HepG2 (cell line): ENCODE results near the gene COASY. TPM values are rescaled to one million over a fixed set of nuclear protein-coding genes. Genes with fewer than 3 reads are reported as not detected.

ENCODE experiments used
- GABPA ChIP-seq, 2 experiments: IDR thresholded peaks; 2 replicates each; pipeline ENCODE4 v1.6.1; 2011 to 2016; ENCODE audit warnings: low read depth in 2 of 2, low read length in 1 of 2, missing biosample characterization in 1 of 2, missing genetic modification characterization in 1 of 2
- HES4 ChIP-seq: sonication (generic); formaldehyde crosslinking; IDR thresholded peaks from 2 replicates; pipeline ENCODE4 v1.9.0; 2021; ENCODE audit warnings: mild to moderate bottlenecking, missing genetic modification reagents, borderline replicate concordance
- HHEX ChIP-seq: IDR thresholded peaks from 2 replicates; pipeline ENCODE4 v1.6.1; 2016; ENCODE audit warnings: control low read depth
- HOXA7 ChIP-seq: sonication (generic); formaldehyde crosslinking; IDR thresholded peaks from 2 replicates; pipeline ENCODE4 v1.8.1; 2022; ENCODE audit warnings: mild to moderate bottlenecking, missing genetic modification reagents, moderate library complexity
- IKZF1 ChIP-seq: fragments of 450-650 bp; IDR thresholded peaks from 2 replicates; pipeline ENCODE4 v1.7.1; 2016
- KLF6 ChIP-seq: IDR thresholded peaks from 2 replicates; pipeline ENCODE4 v1.8.0; 2016; ENCODE audit warnings: missing biosample characterization, missing genetic modification reagents
- MED13 ChIP-seq: sonication (generic); formaldehyde crosslinking; IDR thresholded peaks from 2 replicates; pipeline ENCODE4 v1.5.0; 2020; ENCODE audit warnings: missing genetic modification reagents
- NCOA1 ChIP-seq: sonication (generic); formaldehyde crosslinking; IDR thresholded peaks from 2 replicates; pipeline ENCODE4 v1.9.0; 2021; ENCODE audit warnings: missing genetic modification reagents
- NFE2L2 ChIP-seq: fragments of 150-350 bp; IDR thresholded peaks from 2 replicates; pipeline ENCODE4 v1.6.1; 2014; ENCODE audit warnings: low read length
- NFIC ChIP-seq: IDR thresholded peaks from 2 replicates; pipeline ENCODE4 v1.6.1; 2012; ENCODE audit warnings: mild to moderate bottlenecking, low read length, inconsistent platforms
- NR2F2 ChIP-seq: IDR thresholded peaks from 2 replicates; pipeline ENCODE4 v1.6.1; 2012; ENCODE audit warnings: low read depth, inconsistent platforms, borderline replicate concordance
- RBFOX2 ChIP-seq: fragments of 200-400 bp; formaldehyde crosslinking; IDR thresholded peaks from 2 replicates; pipeline ENCODE4 v1.6.1; 2017; ENCODE audit warnings: low read depth, mild to moderate bottlenecking, low read length
- SP2 ChIP-seq: sonication (generic); formaldehyde crosslinking; IDR thresholded peaks from 2 replicates; pipeline ENCODE4 v1.5.1; 2020; ENCODE audit warnings: mild to moderate bottlenecking, missing genetic modification reagents
- TRIM24 ChIP-seq: sonication (generic); formaldehyde crosslinking; IDR thresholded peaks from 2 replicates; pipeline ENCODE4 v1.8.0; 2022; ENCODE audit warnings: mild to moderate bottlenecking, missing genetic modification reagents
- WIZ ChIP-seq: sonication (generic); formaldehyde crosslinking; IDR thresholded peaks from 2 replicates; pipeline ENCODE4 v1.5.1; 2020; ENCODE audit warnings: mild to moderate bottlenecking, missing genetic modification reagents
- ZBTB34 ChIP-seq: sonication (generic); formaldehyde crosslinking; IDR thresholded peaks from 2 replicates; pipeline ENCODE4 v1.8.0; 2022; ENCODE audit warnings: mild to moderate bottlenecking, missing genetic modification reagents
- ZBTB42 ChIP-seq: sonication (generic); formaldehyde crosslinking; IDR thresholded peaks from 2 replicates; pipeline ENCODE4 v1.5.0; 2020; ENCODE audit warnings: mild to moderate bottlenecking, missing genetic modification reagents
- ZNF264 ChIP-seq: sonication (generic); formaldehyde crosslinking; IDR thresholded peaks from 2 replicates; pipeline ENCODE4 v1.4.0; 2020; ENCODE audit warnings: missing genetic modification reagents
- ZNF484 ChIP-seq: sonication (generic); formaldehyde crosslinking; IDR thresholded peaks from 2 replicates; pipeline ENCODE4 v1.5.1; 2020; ENCODE audit warnings: mild to moderate bottlenecking, low read depth, missing genetic modification reagents, borderline replicate concordance
- ZNF619 ChIP-seq: sonication (generic); formaldehyde crosslinking; IDR thresholded peaks from 2 replicates; pipeline ENCODE4 v1.4.0; 2020; ENCODE audit warnings: mild to moderate bottlenecking, missing genetic modification reagents
- ZNF781 ChIP-seq: sonication (generic); formaldehyde crosslinking; IDR thresholded peaks from 2 replicates; pipeline ENCODE4 v1.5.1; 2020; ENCODE audit warnings: borderline replicate concordance, mild to moderate bottlenecking, missing genetic modification reagents; ENCODE audit errors: not compliant biosample characterization
- polyA plus RNA-seq, 8 experiments: library from polyadenylated mRNA; depleted of rRNA in 3 of 8; stranded (reverse) in 7 of 8; unstranded in 1 of 8; fragments of >200 nt; fragmentation: Illumina TruSeq in 4 of 8; extraction: Trizol in 4 of 8; gene quantifications; 2 replicates each; pipeline versions ENCODE4 v1.2.1 to v1.2.3, GENCODE V29; 2011 to 2016; ENCODE audit warnings: low read depth in 4 of 8, missing spikeins in 1 of 8, mixed read lengths in 1 of 8; ENCODE audit not compliant: insufficient read depth in 1 of 8
- total RNA-seq, 5 experiments: library from RNA; depleted of rRNA; stranded (reverse); fragments of >200 nt; fragmentation: Illumina TruSeq; extraction: Trizol; gene quantifications; 2 replicates each; pipeline ENCODE4 v1.2.3, GENCODE V29; 2016; ENCODE audit warnings: low read depth in 1 of 5
- TF ChIP-seq, protein P1 (sequence below): IDR thresholded peaks from 2 replicates; pipeline ENCODE4 v1.6.1; 2016; ENCODE audit warnings: missing compliant biosample characterization, missing genetic modification reagents, borderline replicate concordance
- TF ChIP-seq, protein P2 (sequence below): IDR thresholded peaks from 2 replicates; pipeline ENCODE4 v1.6.1; 2016; ENCODE audit warnings: missing genetic modification reagents, missing compliant biosample characterization
- TF ChIP-seq, protein P3 (sequence below): sonication (generic); formaldehyde crosslinking; IDR thresholded peaks from 2 replicates; pipeline ENCODE4 v1.9.0; 2022; ENCODE audit warnings: low read depth, missing genetic modification reagents
- TF ChIP-seq, protein P4 (sequence below): sonication (generic); formaldehyde crosslinking; conservative IDR thresholded peaks from 2 replicates; pipeline ENCODE4 v1.5.0; 2020; ENCODE audit warnings: missing genetic modification reagents

The COASY gene
- total and polyA plus RNA-seq, 2 of the 13 experiments (the other 11 are each of a cell fraction or from before 2014, with no cell fraction given) = 90.7 to 125 TPM

- TF ChIP-seq, protein P1, sequence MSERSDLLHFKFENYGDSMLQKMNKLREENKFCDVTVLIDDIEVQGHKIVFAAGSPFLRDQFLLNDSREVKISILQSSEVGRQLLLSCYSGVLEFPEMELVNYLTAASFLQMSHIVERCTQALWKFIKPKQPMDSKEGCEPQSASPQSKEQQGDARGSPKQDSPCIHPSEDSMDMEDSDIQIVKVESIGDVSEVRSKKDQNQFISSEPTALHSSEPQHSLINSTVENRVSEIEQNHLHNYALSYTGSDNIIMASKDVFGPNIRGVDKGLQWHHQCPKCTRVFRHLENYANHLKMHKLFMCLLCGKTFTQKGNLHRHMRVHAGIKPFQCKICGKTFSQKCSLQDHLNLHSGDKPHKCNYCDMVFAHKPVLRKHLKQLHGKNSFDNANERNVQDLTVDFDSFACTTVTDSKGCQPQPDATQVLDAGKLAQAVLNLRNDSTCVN = peak; percentile 74
- TF ChIP-seq ZBTB42 (no peak), SP2 (peak; percentile 66), ZNF619 (CRISPR knock-in tag) (0 out of 2 replicates have a peak, but pooled peaks have one; percentile 58), ZNF264 (CRISPR knock-in tag) (no peak), ZNF781 (CRISPR knock-in tag) (peak; percentile 30), TRIM24 (CRISPR knock-in tag) (no peak), HES4 (peak; percentile 45; the same call in 1 of the 2 replicates), HHEX (CRISPR knock-in tag) (0 out of 2 replicates have a peak, but pooled peaks have one; percentile 2), RBFOX2 (peak; percentile 99), IKZF1 (no peak), NCOA1 (CRISPR knock-in tag) (peak; percentile 97), ZNF484 (CRISPR knock-in tag) (peak; percentile 46; the same call in 1 of the 2 replicates), WIZ (CRISPR knock-in tag) (no peak), GABPA (IDR thresholded peaks at IDR 0.05; ENCODE audit: low read depth, low read length) (no peak), GABPA (CRISPR knock-in tag; IDR thresholded peaks at IDR 0.05; ENCODE audit: low read depth) (peak; percentile 84), HOXA7 (no peak), NFE2L2 (no peak), KLF6 (peak; percentile 85; the same call in 1 of the 2 replicates), ZBTB34 (CRISPR knock-in tag) (peak; percentile 86), MED13 (CRISPR knock-in tag) (no peak; the same call in 1 of the 2 replicates), NFIC (peak; percentile 64; the same call in 1 of the 2 replicates), NR2F2 (no peak)
- TF ChIP-seq, protein P2, sequence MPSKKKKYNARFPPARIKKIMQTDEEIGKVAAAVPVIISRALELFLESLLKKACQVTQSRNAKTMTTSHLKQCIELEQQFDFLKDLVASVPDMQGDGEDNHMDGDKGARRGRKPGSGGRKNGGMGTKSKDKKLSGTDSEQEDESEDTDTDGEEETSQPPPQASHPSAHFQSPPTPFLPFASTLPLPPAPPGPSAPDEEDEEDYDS (CRISPR knock-in tag) = peak; percentile 89; the same call in 1 of the 2 replicates
- TF ChIP-seq, protein P3, sequence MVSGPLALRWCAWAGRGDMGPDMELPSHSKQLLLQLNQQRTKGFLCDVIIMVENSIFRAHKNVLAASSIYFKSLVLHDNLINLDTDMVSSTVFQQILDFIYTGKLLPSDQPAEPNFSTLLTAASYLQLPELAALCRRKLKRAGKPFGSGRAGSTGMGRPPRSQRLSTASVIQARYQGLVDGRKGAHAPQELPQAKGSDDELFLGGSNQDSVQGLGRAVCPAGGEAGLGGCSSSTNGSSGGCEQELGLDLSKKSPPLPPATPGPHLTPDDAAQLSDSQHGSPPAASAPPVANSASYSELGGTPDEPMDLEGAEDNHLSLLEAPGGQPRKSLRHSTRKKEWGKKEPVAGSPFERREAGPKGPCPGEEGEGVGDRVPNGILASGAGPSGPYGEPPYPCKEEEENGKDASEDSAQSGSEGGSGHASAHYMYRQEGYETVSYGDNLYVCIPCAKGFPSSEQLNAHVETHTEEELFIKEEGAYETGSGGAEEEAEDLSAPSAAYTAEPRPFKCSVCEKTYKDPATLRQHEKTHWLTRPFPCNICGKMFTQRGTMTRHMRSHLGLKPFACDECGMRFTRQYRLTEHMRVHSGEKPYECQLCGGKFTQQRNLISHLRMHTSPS = peak; percentile 90
- TF ChIP-seq, protein P4, sequence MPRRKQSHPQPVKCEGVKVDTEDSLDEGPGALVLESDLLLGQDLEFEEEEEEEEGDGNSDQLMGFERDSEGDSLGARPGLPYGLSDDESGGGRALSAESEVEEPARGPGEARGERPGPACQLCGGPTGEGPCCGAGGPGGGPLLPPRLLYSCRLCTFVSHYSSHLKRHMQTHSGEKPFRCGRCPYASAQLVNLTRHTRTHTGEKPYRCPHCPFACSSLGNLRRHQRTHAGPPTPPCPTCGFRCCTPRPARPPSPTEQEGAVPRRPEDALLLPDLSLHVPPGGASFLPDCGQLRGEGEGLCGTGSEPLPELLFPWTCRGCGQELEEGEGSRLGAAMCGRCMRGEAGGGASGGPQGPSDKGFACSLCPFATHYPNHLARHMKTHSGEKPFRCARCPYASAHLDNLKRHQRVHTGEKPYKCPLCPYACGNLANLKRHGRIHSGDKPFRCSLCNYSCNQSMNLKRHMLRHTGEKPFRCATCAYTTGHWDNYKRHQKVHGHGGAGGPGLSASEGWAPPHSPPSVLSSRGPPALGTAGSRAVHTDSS (CRISPR knock-in tag) = no peak
These were observed 5.1 kb downstream of the COASY start, which contains the start of gene MLX (continued) for GRCh38 chr17:42566883-42567573.
